K562 (cell line): ENCODE data around the gene WDPCP. TPM values are rescaled to one million over a fixed set of nuclear protein-coding genes. Genes with fewer than 3 reads are reported as not detected.

Experiments
- BACH1 ChIP-seq: fragments of 200-800 bp; sonication (Bioruptor generic); IDR thresholded peaks from 2 replicates; pipeline ENCODE4 v1.6.1; 2016; ENCODE audit warnings: missing genetic modification characterization, missing compliant biosample characterization
- CLOCK ChIP-seq: fragments of 250-450 bp; sonication (Bioruptor Pico); IDR thresholded peaks from 2 replicates; pipeline ENCODE4 v1.4.0; 2020; ENCODE audit warnings: mild to moderate bottlenecking, moderate library complexity, borderline replicate concordance
- CTCF ChIP-seq, 3 experiments: IDR thresholded peaks in 2 of 3; conservative IDR thresholded peaks in 1 of 3; 2 replicates each; pipeline ENCODE4 v1.5.1; 2011 to 2012; ENCODE audit warnings: low read length in 3 of 3, mild to moderate bottlenecking in 3 of 3, control low read depth in 2 of 3, improper control_type of control experiment in 1 of 3, inconsistent platforms in 1 of 3, low read depth in 1 of 3, mixed read lengths in 1 of 3, moderate library complexity in 1 of 3; ENCODE audit not compliant: insufficient read depth in 2 of 3
- GATAD2A ChIP-seq: fragments of 450-650 bp; IDR thresholded peaks from 2 replicates; pipeline ENCODE4 v1.6.1; 2017
- HDAC6 ChIP-seq: IDR thresholded peaks from 2 replicates; pipeline ENCODE4 v1.6.1; 2012; ENCODE audit warnings: low read depth, mild to moderate bottlenecking, control low read depth, inconsistent platforms, low read length, moderate library complexity
- ILF3 ChIP-seq: fragments of 450-650 bp; IDR thresholded peaks from 2 replicates; pipeline ENCODE4 v1.6.1; 2018; ENCODE audit warnings: antibody characterized with exemption, mild to moderate bottlenecking, moderate library complexity, borderline replicate concordance
- JUNB ChIP-seq: fragments of 450-650 bp; formaldehyde crosslinking; conservative IDR thresholded peaks from 2 replicates; pipeline ENCODE4 v1.4.0; 2020; ENCODE audit warnings: mild to moderate bottlenecking
- MAZ ChIP-seq, 2 experiments: fragments of 450-650 bp in 1 of 2; sonication (generic) in 1 of 2; formaldehyde crosslinking; IDR thresholded peaks in 1 of 2; conservative IDR thresholded peaks in 1 of 2; 2 replicates each; pipeline versions ENCODE4 v1.4.0 to v1.5.0; 2020; ENCODE audit warnings: mild to moderate bottlenecking in 1 of 2, missing genetic modification reagents in 1 of 2
- MCM2 ChIP-seq: fragments of 450-650 bp; IDR thresholded peaks from 2 replicates; pipeline ENCODE4 v1.6.1; 2017; ENCODE audit warnings: low read depth, mild to moderate bottlenecking
- MCM5 ChIP-seq: fragments of 450-650 bp; IDR thresholded peaks from 2 replicates; pipeline ENCODE4 v1.6.1; 2016; ENCODE audit warnings: low read depth
- NR2C2 ChIP-seq, 2 experiments: fragments of 200-800 bp in 1 of 2; sonication (Bioruptor generic) in 1 of 2; sonication (generic) in 1 of 2; formaldehyde crosslinking in 1 of 2; IDR thresholded peaks; 2 replicates each; pipeline versions ENCODE4 v1.6.1 to v1.8.0; 2016 to 2022; ENCODE audit warnings: mild to moderate bottlenecking in 1 of 2, missing compliant biosample characterization in 1 of 2, missing genetic modification characterization in 1 of 2, missing genetic modification reagents in 1 of 2
- NUFIP1 ChIP-seq: fragments of 450-650 bp; IDR thresholded peaks from 2 replicates; pipeline ENCODE4 v1.6.1; 2018; ENCODE audit not compliant: partially characterized antibody
- PHF20 ChIP-seq: fragments of 450-650 bp; IDR thresholded peaks from 2 replicates; pipeline ENCODE4 v1.6.1; 2018; ENCODE audit not compliant: partially characterized antibody
- VEZF1 ChIP-seq: fragments of 200-800 bp; sonication (Bioruptor generic); IDR thresholded peaks from 2 replicates; pipeline ENCODE4 v1.6.1; 2017; ENCODE audit warnings: missing genetic modification characterization, missing compliant biosample characterization
- ZNF311 ChIP-seq: fragments of 250-450 bp; sonication (Bioruptor Pico); IDR thresholded peaks from 2 replicates; pipeline ENCODE4 v1.4.0; 2020; ENCODE audit warnings: mild to moderate bottlenecking, moderate library complexity
- ZNF395 ChIP-seq: fragments of 200-800 bp; sonication (Bioruptor generic); IDR thresholded peaks from 2 replicates; pipeline ENCODE4 v1.6.1; 2017; ENCODE audit warnings: missing genetic modification characterization, missing compliant biosample characterization
- polyA plus RNA-seq, 8 experiments: library from polyadenylated mRNA; depleted of rRNA in 4 of 8; stranded (reverse) in 5 of 8; unstranded in 3 of 8; fragments of >200 nt; fragmentation: Nextera tagmentation in 2 of 8; fragmentation: Illumina TruSeq in 1 of 8; extraction: Ambion mirVana in 2 of 8; extraction: Trizol in 1 of 8; gene quantifications; 2 replicates each; pipeline versions ENCODE4 v1.2.1 to v1.2.3, GENCODE V29; 2011 to 2014; ENCODE audit warnings: inconsistent platforms in 1 of 8, missing spikeins in 1 of 8
- total RNA-seq, 7 experiments: library from RNA; depleted of rRNA in 6 of 7; stranded (reverse); fragments of >200 nt in 6 of 7; fragmentation: Illumina TruSeq in 2 of 7; extraction: Trizol in 2 of 7; gene quantifications; 2 replicates each; pipeline versions ENCODE4 v1.2.1 to v1.2.3, GENCODE V29; 2011 to 2021; ENCODE audit warnings: low replicate concordance in 1 of 7
- TF ChIP-seq, protein P1 (sequence below), 2 experiments: fragments of 450-650 bp; conservative IDR thresholded peaks; 2 replicates each; pipeline ENCODE4 v1.6.1; 2017; ENCODE audit warnings: mild to moderate bottlenecking in 2 of 2, moderate library complexity in 2 of 2

The WDPCP gene
- total and polyA plus RNA-seq, 9 of the 15 experiments (the other 6 are each of a cell fraction or from before 2014, with no cell fraction given) = 1.4 to 6.4 (median 5.5) TPM

DNA sequence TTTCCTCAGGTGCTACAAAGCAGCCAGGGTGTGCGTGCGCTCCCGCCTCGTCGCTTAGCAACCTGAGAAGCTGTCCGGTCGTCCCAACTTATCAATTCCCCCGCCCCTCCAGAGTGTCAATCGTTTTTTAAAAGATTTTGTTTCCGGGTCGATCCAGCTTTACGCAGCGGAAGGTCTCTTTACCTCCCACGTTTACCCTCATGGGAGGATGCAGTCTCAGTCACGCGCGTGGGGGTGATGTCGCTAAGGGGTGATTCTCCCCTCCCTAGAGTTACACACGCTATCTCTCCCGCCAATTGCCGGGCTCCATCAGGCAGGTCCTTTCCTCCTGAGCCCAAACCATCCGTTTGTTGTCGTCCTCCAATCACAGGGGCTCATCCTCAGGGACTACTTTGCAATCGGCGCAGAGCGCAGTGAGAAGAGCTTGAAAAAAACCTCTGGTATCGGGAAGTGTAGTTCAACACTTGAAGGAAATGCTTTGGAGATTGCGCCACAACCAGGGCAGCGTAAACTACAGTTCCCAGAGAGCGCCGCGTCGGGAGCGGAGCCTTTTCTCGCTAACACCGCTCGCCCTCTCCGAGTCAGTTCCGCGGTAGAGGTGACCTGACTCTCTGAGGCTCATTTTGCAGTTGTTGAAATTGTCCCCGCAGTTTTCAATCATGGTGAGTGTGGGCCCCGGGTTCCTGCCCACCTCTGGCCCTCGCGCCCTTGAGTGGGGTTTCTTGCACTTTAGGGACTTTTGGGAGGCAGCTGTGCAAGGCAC, at the start of gene WDPCP, which contains the start of gene MDH1 (continued):
- TF ChIP-seq ILF3 = no peak
- TF ChIP-seq JUNB (CRISPR knock-in tag) = no peak
- TF ChIP-seq CLOCK = no peak
- TF ChIP-seq GATAD2A = no peak
- no peak for TF ChIP-seq MCM5
- peak; percentile 22 for TF ChIP-seq PHF20
- peak; percentile 90 for TF ChIP-seq BACH1 (tag)
- TF ChIP-seq VEZF1 (CRISPR knock-in tag) = peak; percentile 81
- no peak; a peak in 1 of 4 replicates for TF ChIP-seq MAZ (CRISPR knock-in tag; conservative IDR thresholded peaks at IDR 0.05 in 1 of 2, IDR thresholded peaks at IDR 0.05 in 1 of 2)
- peak; percentile 83; the same call in 1 of the 2 replicates for TF ChIP-seq ZNF311 (CRISPR knock-in tag)
- peak; percentile 93 for TF ChIP-seq NR2C2 (CRISPR knock-in tag; IDR thresholded peaks at IDR 0.05)
- peak; percentile 99 for TF ChIP-seq NR2C2 (tag; IDR thresholded peaks at IDR 0.05)
- peak; percentile 95 for TF ChIP-seq ZNF395 (CRISPR knock-in tag)
- TF ChIP-seq HDAC6 = no peak
- TF ChIP-seq CTCF (IDR thresholded peaks at IDR 0.05 in 2 of 3, conservative IDR thresholded peaks at IDR 0.05 in 1 of 3; ENCODE audit: insufficient read depth in 2 of 3, low read depth in 1 of 3, low read length in 3 of 3) = no peak; a peak in 1 of 6 replicates
- no peak for TF ChIP-seq NUFIP1
- no peak for TF ChIP-seq MCM2
- TF ChIP-seq, protein P1, sequence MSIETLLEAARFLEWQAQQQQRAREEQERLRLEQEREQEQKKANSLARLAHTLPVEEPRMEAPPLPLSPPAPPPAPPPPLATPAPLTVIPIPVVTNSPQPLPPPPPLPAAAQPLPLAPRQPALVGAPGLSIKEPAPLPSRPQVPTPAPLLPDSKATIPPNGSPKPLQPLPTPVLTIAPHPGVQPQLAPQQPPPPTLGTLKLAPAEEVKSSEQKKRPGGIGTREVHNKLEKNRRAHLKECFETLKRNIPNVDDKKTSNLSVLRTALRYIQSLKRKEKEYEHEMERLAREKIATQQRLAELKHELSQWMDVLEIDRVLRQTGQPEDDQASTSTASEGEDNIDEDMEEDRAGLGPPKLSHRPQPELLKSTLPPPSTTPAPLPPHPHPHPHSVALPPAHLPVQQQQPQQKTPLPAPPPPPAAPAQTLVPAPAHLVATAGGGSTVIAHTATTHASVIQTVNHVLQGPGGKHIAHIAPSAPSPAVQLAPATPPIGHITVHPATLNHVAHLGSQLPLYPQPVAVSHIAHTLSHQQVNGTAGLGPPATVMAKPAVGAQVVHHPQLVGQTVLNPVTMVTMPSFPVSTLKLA (conservative IDR thresholded peaks at IDR 0.05) = peak; percentile 80 to 89
